Activated B cell treated with CpG ODN at 0.5 μM for 24 hours (primary cell): ENCODE results near the gene COIL. TPM values are rescaled to one million over a fixed set of nuclear protein-coding genes. Genes with fewer than 3 reads are reported as not detected.

Source experiments
- ATAC-seq: fragments of 200-7000 bp; cut with Tn5 transposase; one replicate; pipeline ENCODE4 v1.10.0; 2021; ENCODE audit warnings: low read depth, mild to moderate bottlenecking, moderate library complexity
- CTCF ChIA-PET: fragments of 350-600 bp; sonication (Branson Sonifier 250); formaldehyde crosslinking; loops from one replicate; lab custom pipeline; 2021; ENCODE audit warnings: antibody characterized with exemption; lab: Charles Lee
- POLR2A ChIA-PET: fragments of 350-600 bp; sonication (Branson Sonifier 250); formaldehyde crosslinking; loops from one replicate; lab custom pipeline; 2021; ENCODE audit warnings: antibody characterized with exemption; lab: Charles Lee
- DNase-seq: peaks from one replicate; pipeline ENCODE4 v3.0.0; 2022
- H3K27ac Mint-ChIP-seq: one replicate; pipeline ENCODE4 v1.8.0; 2020; ENCODE audit warnings: mixed read lengths
- H3K27me3 Mint-ChIP-seq: one replicate; pipeline ENCODE4 v1.8.0; 2021; ENCODE audit warnings: mixed read lengths
- H3K36me3 Mint-ChIP-seq: one replicate; pipeline ENCODE4 v1.8.0; 2021; ENCODE audit warnings: low read depth, mixed read lengths
- H3K4me1 Mint-ChIP-seq: one replicate; pipeline ENCODE4 v1.8.0; 2021; ENCODE audit warnings: mixed read lengths
- H3K4me3 Mint-ChIP-seq: one replicate; pipeline ENCODE4 v1.8.0; 2020; ENCODE audit warnings: mild to moderate bottlenecking, mixed read lengths
- H3K9me3 Mint-ChIP-seq: one replicate; pipeline ENCODE4 v1.8.0; 2020; ENCODE audit warnings: mixed read lengths
- CTCF ChIP-seq: fragments of 200-600 bp; IDR thresholded peaks from one replicate; pipeline ENCODE4 v1.8.0; 2022; ENCODE audit warnings: antibody characterized with exemption, mild to moderate bottlenecking
- intact Hi-C: fragments of 100-400 bp; cut with micrococcal nuclease; formaldehyde crosslinking; loops from one replicate; pipeline ENCODE4 v1.15.1; 2024
- total RNA-seq: library from RNA; stranded (reverse); gene quantifications from 2 replicates; pipeline ENCODE4 v1.2.3, GENCODE V29; 2022

Gene COIL
- total RNA-seq, 1 donor from 2014 or later, result 21.9 TPM

DNA sequence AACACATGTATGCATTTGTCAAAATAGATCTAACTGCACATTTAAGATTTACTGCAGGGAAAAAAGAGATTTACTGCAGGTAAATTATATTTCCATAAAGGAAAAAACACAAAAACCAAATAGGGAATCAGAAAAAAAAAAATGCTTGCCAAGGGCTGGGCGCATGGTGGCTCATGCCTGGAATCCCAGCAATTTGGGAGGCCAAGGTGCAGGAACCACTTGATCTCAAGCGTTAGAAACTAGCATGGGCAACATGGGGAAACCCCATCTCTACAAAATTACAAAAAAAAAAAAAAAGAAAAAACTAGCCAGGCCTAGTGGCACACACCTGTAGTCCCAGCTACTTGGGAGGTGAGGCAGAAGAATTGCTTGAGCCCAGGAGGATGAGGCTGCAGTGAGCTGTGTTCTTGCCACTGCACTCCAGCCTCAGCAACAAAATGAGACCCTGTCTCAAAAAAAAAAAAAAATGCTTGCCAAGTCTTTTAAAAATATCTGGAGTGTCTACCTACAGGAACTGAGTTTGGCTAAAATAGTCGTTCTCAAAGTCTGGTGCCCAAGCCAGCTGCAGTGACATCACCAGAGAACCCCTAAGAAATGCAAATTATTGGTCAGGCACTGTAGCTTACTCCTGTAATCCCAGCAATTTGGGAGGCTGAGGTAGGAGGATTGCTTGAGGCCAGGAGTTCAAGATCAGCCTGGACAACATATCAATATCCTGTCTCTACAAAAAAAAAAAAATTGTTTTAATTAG, 64.5 kb downstream of the COIL start:
- TF ChIP-seq CTCF, result no peak
- intact Hi-C loops, result loop anchor here (2.0 kb wide), 1 partner anchor 16 kb away; no protein-coding TSS in a partner anchor
- ATAC-seq (no peak), DNase-seq (no peak)
- no peaks in the 10 kb centered on the region for H3K27me3 Mint-ChIP-seq
- H3K4me3 Mint-ChIP-seq, result no peak overlapping the region
- peaks cover 90% of the 10 kb centered on the region for H3K36me3 Mint-ChIP-seq
- CTCF ChIA-PET, result no interaction called here
- no peaks in the 10 kb centered on the region for H3K9me3 Mint-ChIP-seq
- peaks cover 32% of the 10 kb centered on the region for H3K4me1 Mint-ChIP-seq
- no peak overlapping the region for H3K27ac Mint-ChIP-seq
- POLR2A ChIA-PET, result no interaction called here

- H3K27me3 Mint-ChIP-seq, result no peaks in the 10 kb centered on the region
- ChIA-PET POLR2A (no interaction called here), CTCF (interaction anchor here (1.9 kb wide), 1 partner anchor 45 kb away, joined by 7 read pairs; no protein-coding TSS in a partner anchor)
- H3K4me1 Mint-ChIP-seq, result peaks cover 31% of the 10 kb centered on the region
- H3K4me3 Mint-ChIP-seq, result no peak overlapping the region
- no peak for ATAC-seq
- intact Hi-C loops, result no loop called here
- peaks cover 91% of the 10 kb centered on the region for H3K36me3 Mint-ChIP-seq
- TF ChIP-seq CTCF, result no peak
- no peak overlapping the region for H3K27ac Mint-ChIP-seq
- no peaks in the 10 kb centered on the region for H3K9me3 Mint-ChIP-seq
- DNase-seq, result no peak
Measured at GRCh38 chr17:56894859-56895455, 65.9 kb downstream of the COIL start.

- CTCF ChIA-PET, result interaction anchor here (0.8 to 1.7 kb wide), 4 partner anchors 44 to 74 kb away, joined by 3 to 6 read pairs (median 4); no protein-coding TSS in a partner anchor
- DNase-seq (no peak), ATAC-seq (no peak)
- POLR2A ChIA-PET, result interaction anchor here (1.2 kb wide), 1 partner anchor 15 kb away, joined by 3 read pairs; no protein-coding TSS in a partner anchor
- H3K9me3 Mint-ChIP-seq, result no peaks in the 10 kb centered on the region
- intact Hi-C loops, result no loop called here
- peaks cover 90% of the 10 kb centered on the region for H3K36me3 Mint-ChIP-seq
- no peak for TF ChIP-seq CTCF
- no peak overlapping the region for H3K27ac Mint-ChIP-seq
- H3K27me3 Mint-ChIP-seq, result no peaks in the 10 kb centered on the region
- peaks cover 30% of the 10 kb centered on the region for H3K4me1 Mint-ChIP-seq
- no peak overlapping the region for H3K4me3 Mint-ChIP-seq
Measured at GRCh38 chr17:56893503-56893902, 67.3 kb downstream of the COIL start.

- Mint-ChIP-seq H3K4me1 (peaks cover 18% of the 10 kb centered on the region), H3K9me3 (peaks cover 5% of the 10 kb centered on the region), H3K27ac (no peak overlapping the region), H3K27me3 (no peaks in the 10 kb centered on the region), H3K36me3 (peaks cover 91% of the 10 kb centered on the region), H3K4me3 (no peak overlapping the region)
- no peak for DNase-seq
- TF ChIP-seq CTCF, result no peak
- no peak for ATAC-seq
- CTCF ChIA-PET, result interaction anchor here (1.0 to 2.0 kb wide), 4 partner anchors 18 to 49 kb away, joined by 3 to 10 read pairs (median 6); no protein-coding TSS in a partner anchor
- POLR2A ChIA-PET, result no interaction called here
- intact Hi-C loops, result no loop called here
Measured at GRCh38 chr17:56892333-56892732, 68.5 kb downstream of the COIL start.

DNA sequence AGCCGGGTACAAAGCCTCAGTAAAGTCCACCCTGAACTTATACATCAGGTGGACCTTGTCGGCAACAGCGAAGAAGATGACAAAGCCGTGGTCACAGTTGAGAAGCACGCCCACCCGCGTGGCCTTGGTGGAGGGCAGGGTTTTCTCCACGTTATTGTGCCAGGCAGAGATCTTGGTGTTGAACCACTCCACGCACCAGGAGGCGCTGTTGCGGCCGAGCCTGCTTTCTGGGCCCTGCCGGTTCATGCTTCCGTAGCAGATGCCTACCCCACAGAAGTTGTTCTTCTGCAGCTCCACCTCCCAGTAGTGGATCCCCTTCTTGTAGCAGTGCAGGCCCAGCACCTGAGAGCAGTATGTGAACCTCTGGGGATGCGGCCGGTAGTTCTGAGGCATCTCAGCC, 69.1 kb downstream of the COIL start:
- CTCF ChIA-PET, result interaction anchor here (1.0 to 2.0 kb wide), 4 partner anchors 19 to 50 kb away, joined by 3 to 10 read pairs (median 6); no protein-coding TSS in a partner anchor
- no peaks in the 10 kb centered on the region for H3K27me3 Mint-ChIP-seq
- no peak for TF ChIP-seq CTCF

More for the DNA sequence above, 69.1 kb downstream of the COIL start:
- intact Hi-C loops, result loop anchor here (1.0 kb wide), 1 partner anchor 49 kb away; no protein-coding TSS in a partner anchor
- POLR2A ChIA-PET, result no interaction called here
- Mint-ChIP-seq H3K36me3 (peaks cover 92% of the 10 kb centered on the region), H3K4me3 (no peak overlapping the region), H3K4me1 (peaks cover 12% of the 10 kb centered on the region), H3K27ac (no peak overlapping the region), H3K9me3 (peaks cover 8% of the 10 kb centered on the region)
- peak; percentile 45 for ATAC-seq
- DNase-seq, result peak; percentile 50
